A549 (cell line): ENCODE results near the gene MALRD1. TPM values are rescaled to one million over a fixed set of nuclear protein-coding genes. Genes with fewer than 3 reads are reported as not detected.

Experiments
- ATAC-seq, 2 experiments: fragments of 200-7000 bp in 1 of 2; fragments of >200 bp in 1 of 2; cut with Nextera tagmentation in 1 of 2; cut with Tn5 transposase in 1 of 2; 3 replicates each; pipeline versions ENCODE4 v1.8.0 to v1.9.1; 2018 to 2020; ENCODE audit warnings: mild to moderate bottlenecking in 1 of 2, moderate library complexity in 1 of 2
- CTCF ChIA-PET: fragments of 300-600 bp; sonication (Branson Sonifier 250); formaldehyde crosslinking; extraction: SDS; loops from one replicate; lab custom pipeline; 2021; ENCODE audit warnings: antibody characterized with exemption, inconsistent platforms; lab: Yijun Ruan, JAX
- POLR2A ChIA-PET: fragments of 350-600 bp; formaldehyde crosslinking; extraction: SDS; loops from one replicate; lab custom pipeline; 2021; ENCODE audit warnings: antibody characterized with exemption, inconsistent platforms; lab: Yijun Ruan, JAX
- DNase-seq, 2 experiments: peaks; one replicate each; pipeline versions ENCODE4 v3.0.0 to v3.0.0-alpha.2; 2011 to 2016; ENCODE audit warnings: low read depth in 1 of 2, low spot score in 1 of 2
- FAIRE-seq: peaks from 2 replicates; lab custom pipeline; 2011; peaks lifted over from hg19 to GRCh38; lab: Jason Lieb, UNC
- H3K27ac ChIP-seq, 2 experiments: fragments of >200 bp; sonication (Bioruptor Twin); formaldehyde crosslinking; 3 replicates each; pipeline ENCODE4 v1.5.1; 2016 to 2017
- H3K4me1 ChIP-seq: fragments of >200 bp; sonication (Bioruptor Twin); formaldehyde crosslinking; 3 replicates; pipeline ENCODE4 v1.6.1; 2016
- H3K4me2 ChIP-seq: fragments of >200 bp; sonication (Bioruptor Twin); formaldehyde crosslinking; 3 replicates; pipeline ENCODE4 v1.6.1; 2016
- H3K4me3 ChIP-seq: fragments of >200 bp; sonication (Bioruptor Twin); formaldehyde crosslinking; 3 replicates; pipeline ENCODE4 v1.5.1; 2016
- H3K9me3 ChIP-seq: fragments of >200 bp; sonication (Bioruptor Twin); formaldehyde crosslinking; 3 replicates; pipeline ENCODE4 v1.6.1; 2016
- BCL3 ChIP-seq: fragments of >200 bp; sonication (Bioruptor Twin); formaldehyde crosslinking; IDR thresholded peaks from 3 replicates; pipeline ENCODE4 v1.6.1; 2016
- CHD4 ChIP-seq: fragments of 200-600 bp; sonication (generic); IDR thresholded peaks from 2 replicates; pipeline ENCODE4 v1.6.1; 2016; ENCODE audit warnings: antibody characterized with exemption, mild to moderate bottlenecking, borderline replicate concordance
- EHF ChIP-seq: fragments of 250-450 bp; sonication (Bioruptor Pico); IDR thresholded peaks from 2 replicates; pipeline ENCODE4 v1.5.0; 2020; ENCODE audit warnings: mild to moderate bottlenecking
- ESRRA ChIP-seq: fragments of 150-350 bp; IDR thresholded peaks from 2 replicates; pipeline ENCODE4 v1.6.1; 2014; ENCODE audit warnings: mild to moderate bottlenecking, low read length, borderline replicate concordance
- FOSL2 ChIP-seq, 2 experiments: fragments of 450-650 bp in 1 of 2; fragments of >200 bp in 1 of 2; sonication (Bioruptor Twin) in 1 of 2; formaldehyde crosslinking; IDR thresholded peaks; 2 replicates each; pipeline versions ENCODE4 v1.5.0 to v1.6.1; 2016 to 2020; ENCODE audit warnings: mild to moderate bottlenecking in 1 of 2, moderate library complexity in 1 of 2
- HOXB5 ChIP-seq: fragments of 250-450 bp; sonication (Bioruptor Pico); IDR thresholded peaks from 2 replicates; pipeline ENCODE4 v1.5.0; 2020; ENCODE audit warnings: mild to moderate bottlenecking, moderate library complexity
- JUN ChIP-seq, 2 experiments: fragments of >200 bp; sonication (Bioruptor Twin); formaldehyde crosslinking; IDR thresholded peaks; 2 replicates in 1 of 2; 3 replicates in 1 of 2; pipeline ENCODE4 v1.6.1; 2016 to 2017
- NPAS2 ChIP-seq: fragments of 250-450 bp; sonication (Bioruptor Pico); IDR thresholded peaks from 2 replicates; pipeline ENCODE4 v1.8.0; 2022; ENCODE audit warnings: mild to moderate bottlenecking, moderate library complexity, borderline replicate concordance
- NR3C1 ChIP-seq: fragments of >200 bp; sonication (Bioruptor Twin); formaldehyde crosslinking; IDR thresholded peaks from 3 replicates; pipeline ENCODE4 v1.6.1; 2017
- PBX3 ChIP-seq: IDR thresholded peaks from 2 replicates; pipeline ENCODE4 v1.6.1; 2012
- POLR2A ChIP-seq: IDR thresholded peaks from 2 replicates; pipeline ENCODE4 v1.6.1; 2012; ENCODE audit warnings: mild to moderate bottlenecking, low read length
- POLR2AphosphoS2 ChIP-seq: conservative IDR thresholded peaks from 2 replicates; pipeline ENCODE4 v1.6.1; 2012; ENCODE audit warnings: low read length, improper control_type of control experiment, inconsistent platforms
- RAD21 ChIP-seq, 2 experiments: fragments of >200 bp in 1 of 2; sonication (Bioruptor Twin) in 1 of 2; formaldehyde crosslinking in 1 of 2; IDR thresholded peaks in 1 of 2; conservative IDR thresholded peaks in 1 of 2; 2 replicates in 1 of 2; 3 replicates in 1 of 2; pipeline ENCODE4 v1.6.1; 2012 to 2018; ENCODE audit warnings: inconsistent platforms in 1 of 2
- RNF2 ChIP-seq: fragments of 200-600 bp; sonication (generic); IDR thresholded peaks from 2 replicates; pipeline ENCODE4 v1.6.1; 2016; ENCODE audit warnings: low read depth, mild to moderate bottlenecking, antibody characterized with exemption, moderate library complexity, borderline replicate concordance
- SMC3 ChIP-seq: fragments of >200 bp; sonication (Bioruptor Twin); formaldehyde crosslinking; IDR thresholded peaks from 3 replicates; pipeline ENCODE4 v1.6.1; 2018; ENCODE audit warnings: inconsistent platforms
- SREBF2 ChIP-seq: fragments of 450-650 bp; IDR thresholded peaks from 2 replicates; pipeline ENCODE4 v1.6.1; 2014; ENCODE audit warnings: mild to moderate bottlenecking, moderate library complexity
- TP53 ChIP-seq: fragments of 250-450 bp; sonication (Bioruptor Pico); IDR thresholded peaks from 2 replicates; pipeline ENCODE4 v1.5.0; 2021; ENCODE audit warnings: mild to moderate bottlenecking, moderate library complexity
- WGBS: methylation state at CpG from one replicate; pipeline ENCODE4 v1.1.6; 2017; ENCODE audit errors: missing lambda C conversion rate; 5-methylcytosine and 5-hydroxymethylcytosine counted together
- polyA plus RNA-seq, 4 experiments: library from polyadenylated mRNA; depleted of rRNA in 3 of 4; stranded (reverse); fragments of >200 nt; fragmentation: RNase III in 1 of 4; extraction: RNeasy Plus Mini Kit Qiagen cat#74134 plus additional on column Dnase treatment in 1 of 4; gene quantifications; 2 replicates in 3 of 4; 3 replicates in 1 of 4; pipeline ENCODE4 v1.2.3, GENCODE V29; 2011 to 2017
- TF ChIP-seq, protein P1 (sequence below): fragments of 450-650 bp; IDR thresholded peaks from 2 replicates; pipeline ENCODE4 v1.6.1; 2014; ENCODE audit warnings: antibody characterized with exemption
- TF ChIP-seq, protein P2 (sequence below): fragments of >200 bp; sonication (Bioruptor Twin); formaldehyde crosslinking; IDR thresholded peaks from 3 replicates; pipeline ENCODE4 v1.5.1; 2016
- TF ChIP-seq, protein P3 (sequence below): fragments of 250-450 bp; sonication (Bioruptor Pico); IDR thresholded peaks from 2 replicates; pipeline ENCODE4 v1.5.0; 2021; ENCODE audit warnings: mild to moderate bottlenecking, moderate library complexity, borderline replicate concordance

Gene MALRD1
- polyA plus RNA-seq, 2 of the 4 experiments (the other 2 are of a cell fraction) = not detected

GRCh38 chr10:19498393-19499290, 450.0 kb downstream of the MALRD1 start:
- DNase-seq = no peak
- Histone ChIP-seq H3K27ac (no peak overlapping the region), H3K4me3 (no peak overlapping the region)
- no peak for ATAC-seq
- WGBS = 0% methylated on average over 1 of the region's 1 CpG
- no peak for FAIRE-seq
- POLR2A ChIA-PET = no interaction called here
- TF ChIP-seq, protein P1, sequence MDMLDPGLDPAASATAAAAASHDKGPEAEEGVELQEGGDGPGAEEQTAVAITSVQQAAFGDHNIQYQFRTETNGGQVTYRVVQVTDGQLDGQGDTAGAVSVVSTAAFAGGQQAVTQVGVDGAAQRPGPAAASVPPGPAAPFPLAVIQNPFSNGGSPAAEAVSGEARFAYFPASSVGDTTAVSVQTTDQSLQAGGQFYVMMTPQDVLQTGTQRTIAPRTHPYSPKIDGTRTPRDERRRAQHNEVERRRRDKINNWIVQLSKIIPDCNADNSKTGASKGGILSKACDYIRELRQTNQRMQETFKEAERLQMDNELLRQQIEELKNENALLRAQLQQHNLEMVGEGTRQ = no peak
- TF ChIP-seq ESRRA = no peak
- no peak for TF ChIP-seq FOSL2 (IDR thresholded peaks at IDR 0.05)
- TF ChIP-seq FOSL2 (CRISPR knock-in tag; IDR thresholded peaks at IDR 0.05) = no peak
- no peak for TF ChIP-seq EHF
- TF ChIP-seq SREBF2 = no peak
- TF ChIP-seq TP53 (CRISPR knock-in tag) = no peak
- TF ChIP-seq NPAS2 (CRISPR knock-in tag) = no peak
- no peak for TF ChIP-seq RAD21 (conservative IDR thresholded peaks at IDR 0.05 in 1 of 2, IDR thresholded peaks at IDR 0.05 in 1 of 2)
- TF ChIP-seq, protein P2, sequence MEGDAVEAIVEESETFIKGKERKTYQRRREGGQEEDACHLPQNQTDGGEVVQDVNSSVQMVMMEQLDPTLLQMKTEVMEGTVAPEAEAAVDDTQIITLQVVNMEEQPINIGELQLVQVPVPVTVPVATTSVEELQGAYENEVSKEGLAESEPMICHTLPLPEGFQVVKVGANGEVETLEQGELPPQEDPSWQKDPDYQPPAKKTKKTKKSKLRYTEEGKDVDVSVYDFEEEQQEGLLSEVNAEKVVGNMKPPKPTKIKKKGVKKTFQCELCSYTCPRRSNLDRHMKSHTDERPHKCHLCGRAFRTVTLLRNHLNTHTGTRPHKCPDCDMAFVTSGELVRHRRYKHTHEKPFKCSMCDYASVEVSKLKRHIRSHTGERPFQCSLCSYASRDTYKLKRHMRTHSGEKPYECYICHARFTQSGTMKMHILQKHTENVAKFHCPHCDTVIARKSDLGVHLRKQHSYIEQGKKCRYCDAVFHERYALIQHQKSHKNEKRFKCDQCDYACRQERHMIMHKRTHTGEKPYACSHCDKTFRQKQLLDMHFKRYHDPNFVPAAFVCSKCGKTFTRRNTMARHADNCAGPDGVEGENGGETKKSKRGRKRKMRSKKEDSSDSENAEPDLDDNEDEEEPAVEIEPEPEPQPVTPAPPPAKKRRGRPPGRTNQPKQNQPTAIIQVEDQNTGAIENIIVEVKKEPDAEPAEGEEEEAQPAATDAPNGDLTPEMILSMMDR = no peak
- TF ChIP-seq, protein P3, sequence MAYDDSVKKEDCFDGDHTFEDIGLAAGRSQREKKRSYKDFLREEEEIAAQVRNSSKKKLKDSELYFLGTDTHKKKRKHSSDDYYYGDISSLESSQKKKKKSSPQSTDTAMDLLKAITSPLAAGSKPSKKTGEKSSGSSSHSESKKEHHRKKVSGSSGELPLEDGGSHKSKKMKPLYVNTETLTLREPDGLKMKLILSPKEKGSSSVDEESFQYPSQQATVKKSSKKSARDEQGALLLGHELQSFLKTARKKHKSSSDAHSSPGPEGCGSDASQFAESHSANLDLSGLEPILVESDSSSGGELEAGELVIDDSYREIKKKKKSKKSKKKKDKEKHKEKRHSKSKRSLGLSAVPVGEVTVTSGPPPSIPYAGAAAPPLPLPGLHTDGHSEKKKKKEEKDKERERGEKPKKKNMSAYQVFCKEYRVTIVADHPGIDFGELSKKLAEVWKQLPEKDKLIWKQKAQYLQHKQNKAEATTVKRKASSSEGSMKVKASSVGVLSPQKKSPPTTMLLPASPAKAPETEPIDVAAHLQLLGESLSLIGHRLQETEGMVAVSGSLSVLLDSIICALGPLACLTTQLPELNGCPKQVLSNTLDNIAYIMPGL (CRISPR knock-in tag) = no peak
- no peak for TF ChIP-seq NR3C1
- TF ChIP-seq SMC3 = no peak
- no peak for TF ChIP-seq HOXB5 (CRISPR knock-in tag)
- TF ChIP-seq RNF2 = no peak
- no peak for TF ChIP-seq PBX3
- no peak for TF ChIP-seq POLR2AphosphoS2
- TF ChIP-seq JUN (IDR thresholded peaks at IDR 0.05) = no peak
- no peak for TF ChIP-seq BCL3
- TF ChIP-seq POLR2A = no peak
- TF ChIP-seq CHD4 = no peak
- TF ChIP-seq, all 56 proteins: peak for 0
- no peaks in the 10 kb centered on the region for H3K4me1 ChIP-seq
- no peaks in the 10 kb centered on the region; the same call in 2 of the 3 replicates for H3K9me3 ChIP-seq
- CTCF ChIA-PET = no interaction called here
- H3K4me2 ChIP-seq = no peak overlapping the region
